HG03565 (cell line): ENCODE measurements around the gene MYL2.
"Not testable (repeated sequence)": the region's sequence is repeated elsewhere in the genome, so short reads cannot be mapped to it uniquely, and the experiment has no call there.

Source experiments
- ATAC-seq: cut with Tn5 transposase; IDR thresholded peaks from one replicate; pipeline ENCODE4 v1.9.1; 2021; ENCODE audit warnings: mild to moderate bottlenecking, moderate library complexity; ENCODE audit not compliant: unreplicated experiment

The MYL2 gene

GRCh38 chr12:110920324-110920910, at the start of gene MYL2:
MYL2 (minus strand) TSS chr12:110920579; CDS start chr12:110920529, 50 bp downstream.
- no peak for ATAC-seq

GRCh38 chr12:110966081-110966760, 45.8 kb upstream of the MYL2 start:
- ATAC-seq: no peak

- ATAC-seq: no peak
Observed at GRCh38 chr12:110965574-110965973, 45.2 kb upstream of the MYL2 start.

DNA sequence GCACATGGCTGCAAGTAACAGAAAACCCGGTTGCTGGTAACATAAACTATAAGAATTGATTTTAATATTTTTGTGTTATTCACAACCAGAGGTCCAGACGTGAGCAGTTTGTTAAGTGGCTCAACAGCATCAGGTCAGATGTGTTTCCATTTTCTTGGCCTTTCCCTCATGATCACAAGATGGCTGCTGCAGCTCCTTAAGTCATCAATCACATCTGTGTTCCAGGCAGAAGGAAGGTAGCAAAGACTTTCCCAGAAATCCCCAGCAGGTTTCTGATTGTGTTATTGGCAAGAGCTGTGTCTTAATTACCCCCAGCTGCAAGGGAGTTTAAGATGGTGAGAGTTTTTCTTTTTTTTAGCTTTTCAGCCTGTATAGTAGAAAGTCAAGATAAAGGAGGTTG, 40.4 kb upstream of the MYL2 start:
- ATAC-seq: no peak

GRCh38 chr12:110957652-110958051, 37.3 kb upstream of the MYL2 start:
- no peak for ATAC-seq

GRCh38 chr12:110957159-110957558, 36.8 kb upstream of the MYL2 start:
- ATAC-seq: no peak

GRCh38 chr12:110950867-110951266, 30.5 kb upstream of the MYL2 start:
- not testable (repeated sequence) for ATAC-seq

DNA sequence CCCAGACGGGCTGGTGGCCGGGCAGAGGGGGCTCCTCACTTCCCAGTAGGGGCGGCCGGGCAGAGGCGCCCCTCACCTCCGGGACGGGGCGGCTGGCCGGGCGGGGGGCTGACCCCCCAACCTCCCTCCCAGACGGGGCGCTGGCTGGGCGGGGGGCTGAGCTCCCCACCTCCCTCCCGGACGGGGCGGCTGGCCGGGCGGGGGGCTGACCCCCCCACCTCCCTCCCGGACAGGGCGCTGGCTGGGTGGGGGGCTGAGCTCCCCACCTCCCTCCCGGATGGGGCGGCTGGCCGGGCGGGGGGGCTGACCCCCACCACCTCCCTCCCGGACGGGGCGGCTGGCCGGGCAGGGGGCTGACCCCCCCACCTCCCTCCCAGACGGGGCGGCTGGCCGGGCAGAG, 30.1 kb upstream of the MYL2 start:
- ATAC-seq: not testable (repeated sequence)

GRCh38 chr12:110948041-110948440, 27.7 kb upstream of the MYL2 start:
- no peak for ATAC-seq

DNA sequence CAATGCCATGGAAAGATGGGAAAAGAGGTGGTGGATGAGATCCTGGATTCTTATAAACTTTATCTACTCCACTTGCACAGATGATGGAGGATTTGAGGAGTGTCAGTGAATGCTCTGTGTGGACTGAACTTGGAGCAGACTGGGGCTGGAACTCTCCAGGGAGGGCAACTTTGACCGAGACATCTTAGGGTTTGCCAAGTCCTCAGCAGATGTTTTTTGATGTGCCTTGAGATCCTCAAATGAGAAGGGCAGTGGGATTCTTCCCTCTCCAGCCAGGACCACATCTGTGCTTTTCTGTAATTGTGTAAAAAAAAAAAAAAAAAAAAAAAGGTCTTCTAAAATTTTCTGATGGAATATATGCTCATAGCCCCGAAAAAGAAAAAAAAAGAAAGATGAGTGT, 23.0 kb upstream of the MYL2 start:
- no peak for ATAC-seq

DNA sequence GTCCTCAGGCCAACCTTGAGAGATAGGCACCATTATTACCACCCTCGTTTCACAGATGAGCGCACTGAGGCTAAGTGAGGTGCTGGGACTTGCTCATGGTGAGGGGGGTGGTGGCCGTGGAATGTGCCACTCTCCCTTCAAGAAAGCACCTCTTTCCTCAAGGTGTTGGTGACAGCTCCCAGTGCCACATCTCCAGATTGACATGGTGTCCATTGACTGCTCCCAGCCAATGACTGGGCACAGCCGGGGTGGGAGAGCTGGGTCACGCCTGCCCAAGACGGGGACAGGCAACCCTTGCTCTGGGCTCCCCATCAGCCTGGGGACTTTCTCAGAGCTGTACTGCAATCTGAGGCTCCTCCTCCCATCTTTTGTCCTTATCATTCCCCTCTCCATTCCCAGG, 21.0 kb upstream of the MYL2 start:
- ATAC-seq: no peak

- ATAC-seq: no peak
Observed at GRCh38 chr12:110940933-110941332, 20.6 kb upstream of the MYL2 start.

DNA sequence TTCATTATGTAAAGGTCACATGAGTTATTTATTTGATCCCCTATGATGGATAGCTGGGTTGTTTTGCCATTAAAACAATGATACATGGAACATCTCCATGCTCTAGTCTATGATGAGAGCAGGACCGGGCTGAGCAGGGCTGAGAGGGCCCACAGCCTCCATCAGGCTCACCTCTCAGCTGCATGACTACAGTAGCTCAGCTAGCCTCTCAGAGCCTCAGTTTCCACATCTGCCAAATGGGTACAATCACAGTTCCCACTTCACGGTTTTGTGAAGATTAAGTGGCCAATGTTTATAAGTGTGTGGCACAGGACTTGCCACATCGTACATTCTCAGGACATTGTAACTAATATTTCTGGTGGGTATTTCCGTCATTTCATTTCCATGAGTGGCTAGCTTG, 19.9 kb upstream of the MYL2 start:
- ATAC-seq: no peak

DNA sequence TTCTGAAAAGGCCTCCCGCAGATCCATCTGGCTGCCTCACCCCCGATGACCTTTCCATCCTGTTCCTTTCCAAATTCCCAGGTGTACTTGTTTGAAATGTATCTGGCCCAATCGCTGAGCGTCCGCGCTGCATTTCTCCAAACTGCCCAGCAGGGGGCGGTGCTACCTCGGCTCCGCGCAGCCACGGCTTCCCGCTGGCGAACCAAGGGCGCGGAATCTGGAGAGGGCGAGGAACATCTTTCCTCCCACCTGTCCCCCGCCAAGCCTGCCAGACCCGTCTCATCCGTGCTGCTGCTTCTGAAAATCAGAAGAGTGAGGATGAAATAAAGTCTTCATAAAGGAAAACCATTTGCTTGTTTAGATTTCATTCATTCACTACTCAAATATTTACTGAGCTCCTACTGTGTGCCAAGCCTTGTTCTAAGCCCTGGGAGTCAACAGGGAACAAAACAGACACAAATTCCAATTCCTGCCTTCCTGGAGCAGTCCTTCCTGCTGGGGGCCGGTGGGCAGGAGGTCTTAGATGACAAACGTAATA, 16.8 kb upstream of the MYL2 start:
- no peak for ATAC-seq

DNA sequence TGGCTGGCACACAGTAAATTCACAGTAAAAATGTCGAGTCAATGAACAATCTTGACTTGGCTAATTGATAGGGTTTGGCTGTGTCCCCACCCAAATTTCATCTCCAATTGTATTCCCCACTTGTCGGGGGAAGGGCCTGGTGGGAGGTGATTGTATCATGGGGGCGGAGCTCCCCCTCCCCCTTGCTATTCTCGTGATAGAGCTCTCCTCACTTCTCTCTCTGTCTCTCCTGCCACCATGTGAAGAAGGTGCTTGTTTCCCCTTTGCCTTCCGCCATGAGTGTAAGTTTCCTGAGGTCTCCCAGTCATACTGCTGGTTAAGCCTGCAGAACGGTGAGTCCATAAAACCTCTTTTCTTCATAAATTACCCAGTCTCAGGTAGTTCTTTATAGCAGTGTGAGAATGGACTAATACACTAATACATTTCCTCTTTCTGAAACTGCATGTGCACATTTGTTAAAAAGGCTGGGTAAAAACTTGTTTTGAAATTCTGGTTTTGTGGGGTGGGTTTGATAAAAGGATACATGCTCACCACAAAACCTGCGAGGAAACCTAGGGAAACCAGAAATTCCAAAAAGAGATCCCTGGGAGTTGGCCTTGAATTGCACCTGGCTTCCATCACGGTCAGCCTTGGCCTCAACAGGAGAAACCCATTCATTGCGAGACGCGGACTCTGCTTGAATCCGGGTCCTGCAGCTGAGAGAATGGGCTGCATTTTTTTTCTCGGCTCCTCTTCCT, 16.2 kb upstream of the MYL2 start:
- ATAC-seq: no peak

DNA sequence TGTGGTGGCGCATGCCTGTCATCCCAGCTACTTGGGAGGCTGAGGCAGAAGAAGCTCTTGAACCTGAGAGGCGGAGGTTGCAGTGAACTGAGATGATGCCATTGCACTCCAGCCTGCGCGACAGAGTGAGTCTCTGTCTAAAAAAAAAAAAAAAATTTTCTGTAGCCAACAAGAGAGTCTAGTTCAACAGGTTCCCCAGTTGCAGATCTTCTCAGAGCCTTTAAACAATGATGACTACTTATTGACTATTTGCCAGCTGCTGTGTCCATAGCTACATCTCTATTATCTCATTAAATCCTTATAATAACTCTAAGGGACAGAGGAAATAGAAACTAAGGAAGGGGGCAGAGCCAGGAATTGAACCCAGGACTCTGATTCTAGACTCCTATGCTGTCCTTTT, 15.2 kb upstream of the MYL2 start:
- ATAC-seq: no peak

- ATAC-seq: no peak
Observed at GRCh38 chr12:110934093-110934852, 13.9 kb upstream of the MYL2 start.

GRCh38 chr12:110933326-110933974, 13.1 kb upstream of the MYL2 start:
- no peak for ATAC-seq

DNA sequence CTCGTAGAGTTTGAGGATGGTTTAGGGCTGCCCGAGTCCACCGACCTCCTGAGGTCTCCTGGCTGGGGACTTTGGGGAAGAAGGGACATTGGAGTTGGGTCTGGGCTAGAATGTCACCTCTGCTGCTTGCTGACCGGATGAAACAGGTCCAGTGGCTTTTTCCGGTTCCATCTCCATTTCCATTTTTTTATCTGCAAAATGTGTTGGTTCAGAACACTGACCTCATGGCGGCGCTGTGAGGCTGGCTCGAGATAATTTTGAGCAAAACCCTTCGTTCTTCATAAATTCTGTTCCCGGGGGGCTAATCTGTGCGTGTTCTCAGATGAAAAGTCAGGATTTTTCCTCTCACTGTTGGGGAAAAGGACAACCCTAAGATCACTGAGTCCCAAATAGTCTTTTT, 11.7 kb upstream of the MYL2 start:
- ATAC-seq: no peak

GRCh38 chr12:110931315-110931728, 10.9 kb upstream of the MYL2 start:
- ATAC-seq: no peak
